ENCODE data around the gene DIAPH2.

The DIAPH2 gene

GRCh38 chrX:97155816-97156215, 471.2 kb downstream of the DIAPH2 start:
- ChIA-PET CTCF (no interaction called here), POLR2A (no interaction called here)
- TF ChIP-seq CTBP1 (IDR thresholded peaks at IDR 0.05; ENCODE audit: borderline replicate concordance), result no peak
- TF ChIP-seq SUZ12 (IDR thresholded peaks at IDR 0.05), result no peak
- TF ChIP-seq ELF4 (IDR thresholded peaks at IDR 0.05), result no peak
- TF ChIP-seq NFRKB (IDR thresholded peaks at IDR 0.05), result no peak
- TF ChIP-seq PKNOX1 (IDR thresholded peaks at IDR 0.05), result no peak
- TF ChIP-seq TARDBP (IDR thresholded peaks at IDR 0.05), result no peak
- no peak for TF ChIP-seq HDGF (IDR thresholded peaks at IDR 0.05; ENCODE audit: borderline replicate concordance)
- no peak for TF ChIP-seq ARNT (IDR thresholded peaks at IDR 0.05)
- TF ChIP-seq FOXK2 (IDR thresholded peaks at IDR 0.05), result no peak
- TF ChIP-seq SP1 (IDR thresholded peaks at IDR 0.05), result no peak
- no peak for TF ChIP-seq FOXM1 (IDR thresholded peaks at IDR 0.05; ENCODE audit: borderline replicate concordance)
- no peak for TF ChIP-seq FOXA1 (IDR thresholded peaks at IDR 0.05)
- TF ChIP-seq BHLHE40 (IDR thresholded peaks at IDR 0.05; ENCODE audit: borderline replicate concordance), result no peak
- TF ChIP-seq ZNF384 (IDR thresholded peaks at IDR 0.05), result no peak
- no peak for TF ChIP-seq LEF1 (IDR thresholded peaks at IDR 0.05; ENCODE audit: borderline replicate concordance)
- TF ChIP-seq L3MBTL2 (conservative IDR thresholded peaks at IDR 0.05), result no peak
- DNase-seq (ENCODE audit: extremely low spot score), result no peak

GRCh38 chrX:97158269-97158668, 473.6 kb downstream of the DIAPH2 start:
- CTCF ChIA-PET, result no interaction called here
- POLR2A ChIA-PET, result no interaction called here
- TF ChIP-seq SP1 (IDR thresholded peaks at IDR 0.05), result no peak
- TF ChIP-seq LEF1 (IDR thresholded peaks at IDR 0.05; ENCODE audit: borderline replicate concordance), result no peak
- no peak for TF ChIP-seq L3MBTL2 (conservative IDR thresholded peaks at IDR 0.05)
- TF ChIP-seq NFRKB (IDR thresholded peaks at IDR 0.05), result no peak
- TF ChIP-seq FOXK2 (IDR thresholded peaks at IDR 0.05), result no peak
- no peak for TF ChIP-seq FOXA1 (IDR thresholded peaks at IDR 0.05)
- no peak for TF ChIP-seq SUZ12 (IDR thresholded peaks at IDR 0.05)
- TF ChIP-seq ZNF384 (IDR thresholded peaks at IDR 0.05), result no peak
- no peak for TF ChIP-seq FOXM1 (IDR thresholded peaks at IDR 0.05; ENCODE audit: borderline replicate concordance)
- TF ChIP-seq BHLHE40 (IDR thresholded peaks at IDR 0.05; ENCODE audit: borderline replicate concordance), result no peak
- no peak for TF ChIP-seq TARDBP (IDR thresholded peaks at IDR 0.05)
- TF ChIP-seq ARNT (IDR thresholded peaks at IDR 0.05), result no peak
- no peak for TF ChIP-seq PKNOX1 (IDR thresholded peaks at IDR 0.05)
- no peak for DNase-seq (ENCODE audit: extremely low spot score)

GRCh38 chrX:97159916-97160800, 475.5 kb downstream of the DIAPH2 start:
- TF ChIP-seq ELF4 (IDR thresholded peaks at IDR 0.05), result no peak
- TF ChIP-seq FOXM1 (IDR thresholded peaks at IDR 0.05; ENCODE audit: borderline replicate concordance), result no peak
- no peak for TF ChIP-seq PKNOX1 (IDR thresholded peaks at IDR 0.05)
- no peak for DNase-seq (ENCODE audit: extremely low spot score)
- ChIA-PET POLR2A (no interaction called here), CTCF (no interaction called here)

GRCh38 chrX:97167333-97167732, 482.7 kb downstream of the DIAPH2 start:
- DNase-seq (ENCODE audit: extremely low spot score), result no peak
- TF ChIP-seq FOXM1 (IDR thresholded peaks at IDR 0.05; ENCODE audit: borderline replicate concordance) (no peak), PKNOX1 (IDR thresholded peaks at IDR 0.05) (no peak), HDGF (IDR thresholded peaks at IDR 0.05; ENCODE audit: borderline replicate concordance) (no peak), ARNT (IDR thresholded peaks at IDR 0.05) (no peak), FOXK2 (IDR thresholded peaks at IDR 0.05) (no peak), CTBP1 (IDR thresholded peaks at IDR 0.05; ENCODE audit: borderline replicate concordance) (no peak), LEF1 (IDR thresholded peaks at IDR 0.05; ENCODE audit: borderline replicate concordance) (no peak), NFRKB (IDR thresholded peaks at IDR 0.05) (no peak), SUZ12 (IDR thresholded peaks at IDR 0.05) (no peak), FOXA1 (IDR thresholded peaks at IDR 0.05) (no peak), TARDBP (IDR thresholded peaks at IDR 0.05) (no peak), BHLHE40 (IDR thresholded peaks at IDR 0.05; ENCODE audit: borderline replicate concordance) (no peak)
- POLR2A ChIA-PET, result no interaction called here
- CTCF ChIA-PET, result no interaction called here

GRCh38 chrX:97168646-97169045, 484.0 kb downstream of the DIAPH2 start:
- CTCF ChIA-PET, result no interaction called here

More at GRCh38 chrX:97168646-97169045, 484.0 kb downstream of the DIAPH2 start:
- no peak for DNase-seq (ENCODE audit: extremely low spot score)
- POLR2A ChIA-PET, result no interaction called here
- TF ChIP-seq L3MBTL2 (conservative IDR thresholded peaks at IDR 0.05) (no peak), CTBP1 (IDR thresholded peaks at IDR 0.05; ENCODE audit: borderline replicate concordance) (no peak), ELF4 (IDR thresholded peaks at IDR 0.05) (no peak), SP1 (IDR thresholded peaks at IDR 0.05) (no peak), BHLHE40 (IDR thresholded peaks at IDR 0.05; ENCODE audit: borderline replicate concordance) (no peak), FOXM1 (IDR thresholded peaks at IDR 0.05; ENCODE audit: borderline replicate concordance) (no peak), ZNF384 (IDR thresholded peaks at IDR 0.05) (no peak), HDGF (IDR thresholded peaks at IDR 0.05; ENCODE audit: borderline replicate concordance) (no peak), SUZ12 (IDR thresholded peaks at IDR 0.05) (no peak), ARNT (IDR thresholded peaks at IDR 0.05) (no peak), PKNOX1 (IDR thresholded peaks at IDR 0.05) (no peak), LEF1 (IDR thresholded peaks at IDR 0.05; ENCODE audit: borderline replicate concordance) (no peak), FOXA1 (IDR thresholded peaks at IDR 0.05) (no peak)
